Measurements from ENCODE around the gene WWOX. TPM values are rescaled to one million over a fixed set of nuclear protein-coding genes. Genes with fewer than 3 reads are reported as not detected.
A peak's percentile ranks its signal among the peaks of the same experiment; 100 is the strongest.

The WWOX gene
- total RNA-seq, 1 donor from 2014 or later, result 8.9 TPM

- DNase-seq, result no peak
- H3K4me3 ChIP-seq, result no peak overlapping the region
- intact Hi-C loops (cut with micrococcal nuclease), result no loop called here
Observed at GRCh38 chr16:78091419-78091818, 8.0 kb upstream of the WWOX start.

GRCh38 chr16:78092758-78093157 is 6.7 kb upstream of the WWOX start:
- TF ChIP-seq, protein P1, sequence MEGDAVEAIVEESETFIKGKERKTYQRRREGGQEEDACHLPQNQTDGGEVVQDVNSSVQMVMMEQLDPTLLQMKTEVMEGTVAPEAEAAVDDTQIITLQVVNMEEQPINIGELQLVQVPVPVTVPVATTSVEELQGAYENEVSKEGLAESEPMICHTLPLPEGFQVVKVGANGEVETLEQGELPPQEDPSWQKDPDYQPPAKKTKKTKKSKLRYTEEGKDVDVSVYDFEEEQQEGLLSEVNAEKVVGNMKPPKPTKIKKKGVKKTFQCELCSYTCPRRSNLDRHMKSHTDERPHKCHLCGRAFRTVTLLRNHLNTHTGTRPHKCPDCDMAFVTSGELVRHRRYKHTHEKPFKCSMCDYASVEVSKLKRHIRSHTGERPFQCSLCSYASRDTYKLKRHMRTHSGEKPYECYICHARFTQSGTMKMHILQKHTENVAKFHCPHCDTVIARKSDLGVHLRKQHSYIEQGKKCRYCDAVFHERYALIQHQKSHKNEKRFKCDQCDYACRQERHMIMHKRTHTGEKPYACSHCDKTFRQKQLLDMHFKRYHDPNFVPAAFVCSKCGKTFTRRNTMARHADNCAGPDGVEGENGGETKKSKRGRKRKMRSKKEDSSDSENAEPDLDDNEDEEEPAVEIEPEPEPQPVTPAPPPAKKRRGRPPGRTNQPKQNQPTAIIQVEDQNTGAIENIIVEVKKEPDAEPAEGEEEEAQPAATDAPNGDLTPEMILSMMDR (IDR thresholded peaks at IDR 0.05; ENCODE audit: borderline replicate concordance), result no peak
- H3K4me3 ChIP-seq, result no peak overlapping the region
- no peaks in the 10 kb centered on the region for H3K4me1 ChIP-seq
- H3K36me3 ChIP-seq, result no peaks in the 10 kb centered on the region
- DNase-seq, result no peak
- intact Hi-C loops (cut with micrococcal nuclease), result no loop called here
- peaks cover 33% of the 10 kb centered on the region for H3K27me3 ChIP-seq (ENCODE audit: low read depth)
- no peak overlapping the region for H3K27ac ChIP-seq (replicated peaks)
- H3K9me3 ChIP-seq (replicated peaks), result no peaks in the 10 kb centered on the region

More at GRCh38 chr16:78091419-78091818, 8.0 kb upstream of the WWOX start:
- H3K9me3 ChIP-seq (replicated peaks), result no peaks in the 10 kb centered on the region
- H3K36me3 ChIP-seq, result no peaks in the 10 kb centered on the region
- TF ChIP-seq, protein P1 (IDR thresholded peaks at IDR 0.05; ENCODE audit: borderline replicate concordance), result no peak
- H3K27ac ChIP-seq (replicated peaks), result no peak overlapping the region
- no peaks in the 10 kb centered on the region for H3K4me1 ChIP-seq
- H3K27me3 ChIP-seq (ENCODE audit: low read depth), result peaks cover 38% of the 10 kb centered on the region

DNA sequence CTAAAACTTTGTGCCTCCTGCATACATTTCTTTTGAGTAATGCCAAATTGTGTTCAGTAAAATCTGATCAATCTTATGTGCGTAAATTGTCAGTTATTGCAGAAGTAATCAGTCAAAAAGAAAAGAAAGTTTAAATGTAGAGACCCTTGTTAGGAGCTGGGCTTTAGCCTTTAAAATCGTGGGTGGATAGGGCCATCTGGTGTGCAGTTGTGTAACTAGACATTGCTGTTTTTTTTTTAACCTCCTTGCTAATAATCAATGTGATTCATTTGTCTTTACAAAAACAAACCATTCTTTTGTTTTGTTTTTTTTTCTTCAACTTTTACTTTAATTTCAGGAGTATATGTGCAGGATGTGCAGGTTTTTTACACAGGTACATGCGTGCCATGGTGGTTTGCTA is 5.3 kb upstream of the WWOX start:
- TF ChIP-seq, protein P1 (IDR thresholded peaks at IDR 0.05; ENCODE audit: borderline replicate concordance), result peak; percentile 14

DNA sequence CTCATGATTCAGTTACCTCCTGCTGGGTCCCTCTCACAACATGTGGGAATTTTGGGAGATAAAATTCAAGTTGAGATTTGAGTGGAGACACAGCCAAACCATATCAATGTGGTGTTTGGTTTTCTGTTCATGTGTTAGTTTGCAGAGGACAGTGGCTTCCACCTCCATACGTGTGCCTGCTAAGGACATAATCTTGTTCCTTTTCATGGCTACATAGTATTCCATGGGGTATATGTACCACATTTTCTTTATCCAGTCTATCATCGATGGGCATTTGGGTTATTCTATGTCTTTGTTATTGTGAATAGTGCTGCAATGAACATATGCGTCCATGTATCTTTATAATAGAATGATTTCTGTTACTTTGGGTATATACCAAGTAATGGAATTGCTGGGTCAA is 4.5 kb upstream of the WWOX start:
- no peak overlapping the region for H3K27ac ChIP-seq (replicated peaks)
- H3K27me3 ChIP-seq (ENCODE audit: low read depth), result peaks cover 33% of the 10 kb centered on the region
- intact Hi-C loops (cut with micrococcal nuclease), result no loop called here

More for the DNA sequence above, 5.3 kb upstream of the WWOX start:
- Histone ChIP-seq H3K36me3 (no peaks in the 10 kb centered on the region), H3K27me3 (ENCODE audit: low read depth) (peaks cover 33% of the 10 kb centered on the region), H3K4me1 (peaks cover 3% of the 10 kb centered on the region), H3K4me3 (no peak overlapping the region), H3K27ac (replicated peaks) (no peak overlapping the region), H3K9me3 (replicated peaks) (no peaks in the 10 kb centered on the region)
- intact Hi-C loops (cut with micrococcal nuclease), result no loop called here
- no peak for DNase-seq

DNA sequence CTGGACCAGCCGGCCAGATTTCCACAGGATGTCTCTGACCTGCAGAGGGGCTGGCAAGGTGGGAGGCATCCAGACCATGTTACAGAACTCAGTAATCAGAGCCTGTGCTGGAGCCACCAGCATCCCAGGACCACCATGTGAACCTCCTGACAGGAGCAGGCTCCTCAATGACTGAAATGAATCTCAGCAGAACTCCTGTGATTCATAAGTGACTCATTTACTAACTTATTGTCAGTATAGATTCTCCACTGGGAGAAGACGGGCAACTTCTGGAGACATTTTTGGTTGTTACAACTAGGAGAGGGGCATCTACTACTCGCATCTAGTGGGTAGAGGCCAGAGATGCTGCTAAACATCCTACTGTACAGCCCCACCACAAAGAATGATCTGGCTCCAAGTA is 3.1 kb upstream of the WWOX start:
- TF ChIP-seq, protein P1 (IDR thresholded peaks at IDR 0.05; ENCODE audit: borderline replicate concordance), result no peak
- intact Hi-C loops (cut with micrococcal nuclease), result no loop called here

More for the DNA sequence above, 4.5 kb upstream of the WWOX start:
- no peaks in the 10 kb centered on the region for H3K9me3 ChIP-seq (replicated peaks)
- H3K4me1 ChIP-seq, result peaks cover 9% of the 10 kb centered on the region
- DNase-seq, result no peak
- H3K36me3 ChIP-seq, result no peaks in the 10 kb centered on the region
- TF ChIP-seq, protein P1 (IDR thresholded peaks at IDR 0.05; ENCODE audit: borderline replicate concordance), result no peak
- no peak overlapping the region for H3K4me3 ChIP-seq

More for the DNA sequence above, 3.1 kb upstream of the WWOX start:
- Histone ChIP-seq H3K27ac (replicated peaks) (no peak overlapping the region), H3K36me3 (no peaks in the 10 kb centered on the region), H3K27me3 (ENCODE audit: low read depth) (peaks cover 31% of the 10 kb centered on the region), H3K9me3 (replicated peaks) (no peaks in the 10 kb centered on the region), H3K4me1 (peaks cover 14% of the 10 kb centered on the region), H3K4me3 (no peak overlapping the region)
- DNase-seq, result no peak

All from left ventricle myocardium inferior (tissue), 1 donor.